ENCODE measurements around the gene COL23A1. TPM values are rescaled to one million over a fixed set of nuclear protein-coding genes. Genes with fewer than 3 reads are reported as not detected.
A peak's percentile ranks its signal among the peaks of the same experiment; 100 is the strongest.

COL23A1 gene
- total RNA-seq, 2 experiments from 2014 or later = 0.63 to 0.68 TPM

- peaks cover 64% of the 10 kb centered on the region for H3K36me3 Mint-ChIP-seq (ENCODE audit: low read depth)
These were observed 383.8 kb downstream of the COL23A1 start for GRCh38 chr5:178206166-178207101.

GRCh38 chr5:178205749-178206047 lies 384.5 kb downstream of the COL23A1 start:
- peaks cover 44% of the 10 kb centered on the region for H3K4me1 Mint-ChIP-seq (ENCODE audit: low read depth)
- ChIA-PET CTCF (interaction anchor here (0.6 to 1.8 kb wide), 5 partner anchors 10 to 130 kb away, joined by 3 to 11 read pairs (median 5); no protein-coding TSS in a partner anchor), POLR2A (interaction anchor here (0.9 to 3.9 kb wide), 3 partner anchors 10 to 29 kb away, joined by 3 to 21 read pairs (median 3); no protein-coding TSS in a partner anchor)
- no peaks in the 10 kb centered on the region for H3K9me3 Mint-ChIP-seq (ENCODE audit: insufficient read depth)
- peak overlapping the region; percentile 89 for H3K4me3 Mint-ChIP-seq
- ATAC-seq = no peak
- DNase-seq = no peak
- peak overlapping the region; percentile 85 for H3K27ac Mint-ChIP-seq
- peaks cover 2% of the 10 kb centered on the region for H3K27me3 Mint-ChIP-seq (ENCODE audit: low read depth)
- peaks cover 57% of the 10 kb centered on the region for H3K36me3 Mint-ChIP-seq (ENCODE audit: low read depth)

More at GRCh38 chr5:178206166-178207101, 383.8 kb downstream of the COL23A1 start:
- Mint-ChIP-seq H3K4me3 (peak overlapping the region; percentile 89), H3K9me3 (ENCODE audit: insufficient read depth) (no peaks in the 10 kb centered on the region), H3K27me3 (ENCODE audit: low read depth) (peaks cover 2% of the 10 kb centered on the region), H3K27ac (peak overlapping the region; percentile 85), H3K4me1 (ENCODE audit: low read depth) (peaks cover 44% of the 10 kb centered on the region)
- DNase-seq (no peak), ATAC-seq (no peak)
- ChIA-PET POLR2A (interaction anchor here (0.9 to 3.9 kb wide), 3 partner anchors 10 to 29 kb away, joined by 3 to 21 read pairs (median 3); no protein-coding TSS in a partner anchor), CTCF (interaction anchor here (0.6 to 1.8 kb wide), 5 partner anchors 10 to 131 kb away, joined by 3 to 11 read pairs (median 5); no protein-coding TSS in a partner anchor)

- peak; percentile 85 for DNase-seq
- POLR2A ChIA-PET = interaction anchor here (0.6 to 3.9 kb wide), 20 partner anchors 8 to 1418 kb away, joined by 3 to 21 read pairs (median 4); partner anchors contain the start of genes HNRNPH1, NHP2 and TMED9
- peak overlapping the region; percentile 96 for H3K4me3 Mint-ChIP-seq
- ATAC-seq = peak; percentile 60
- peaks cover 41% of the 10 kb centered on the region for H3K4me1 Mint-ChIP-seq (ENCODE audit: low read depth)
- H3K27me3 Mint-ChIP-seq (ENCODE audit: low read depth) = peaks cover 2% of the 10 kb centered on the region
- H3K27ac Mint-ChIP-seq = peak overlapping the region; percentile 85
- CTCF ChIA-PET = interaction anchor here (0.6 to 1.8 kb wide), 7 partner anchors 11 to 129 kb away, joined by 3 to 11 read pairs (median 5); no protein-coding TSS in a partner anchor
- no peaks in the 10 kb centered on the region for H3K9me3 Mint-ChIP-seq (ENCODE audit: insufficient read depth)
- peaks cover 51% of the 10 kb centered on the region for H3K36me3 Mint-ChIP-seq (ENCODE audit: low read depth)
These were observed 385.1 kb downstream of the COL23A1 start for GRCh38 chr5:178204935-178205748.

- DNase-seq (peak; percentile 96), ATAC-seq (peak; percentile 79)
- H3K36me3 Mint-ChIP-seq (ENCODE audit: low read depth) = peaks cover 43% of the 10 kb centered on the region
- peak within 1 kb of the TSS; percentile 96 for H3K4me3 Mint-ChIP-seq
- peaks cover 2% of the 10 kb centered on the region for H3K27me3 Mint-ChIP-seq (ENCODE audit: low read depth)
- H3K27ac Mint-ChIP-seq = peak within 1 kb of the TSS; percentile 99
- POLR2A ChIA-PET = interaction anchor here (0.6 to 3.9 kb wide), 22 partner anchors 9 to 1419 kb away, joined by 3 to 21 read pairs (median 4); partner anchors contain the start of genes HNRNPH1, NHP2 and TMED9
- peaks cover 38% of the 10 kb centered on the region for H3K4me1 Mint-ChIP-seq (ENCODE audit: low read depth)
- no peaks in the 10 kb centered on the region for H3K9me3 Mint-ChIP-seq (ENCODE audit: insufficient read depth)
- CTCF ChIA-PET = interaction anchor here (0.9 to 1.5 kb wide), 3 partner anchors 30 to 84 kb away, joined by 3 to 6 read pairs (median 4); no protein-coding TSS in a partner anchor
These were observed 385.8 kb downstream of the COL23A1 start, which contains the start of gene HNRNPAB for GRCh38 chr5:178204182-178204934. TSS of gene HNRNPAB (plus strand) at chr5:178204533. CDS start at chr5:178204838, 305 bp downstream.

GRCh38 chr5:178203670-178204181 lies 386.5 kb downstream of the COL23A1 start:
- no peaks in the 10 kb centered on the region for H3K9me3 Mint-ChIP-seq (ENCODE audit: insufficient read depth)

GRCh38 chr5:178202541-178202940 lies 387.7 kb downstream of the COL23A1 start:
- H3K4me3 Mint-ChIP-seq = peak overlapping the region; percentile 57
- DNase-seq (no peak), ATAC-seq (no peak)
- peaks cover 2% of the 10 kb centered on the region for H3K27me3 Mint-ChIP-seq (ENCODE audit: low read depth)
- H3K4me1 Mint-ChIP-seq (ENCODE audit: low read depth) = peaks cover 22% of the 10 kb centered on the region
- CTCF ChIA-PET = interaction anchor here (2.6 kb wide), 1 partner anchor 126 kb away, joined by 11 read pairs; no protein-coding TSS in a partner anchor
- peaks cover 26% of the 10 kb centered on the region for H3K36me3 Mint-ChIP-seq (ENCODE audit: low read depth)
- POLR2A ChIA-PET = interaction anchor here (0.7 kb wide), 1 partner anchor 27 kb away, joined by 4 read pairs; no protein-coding TSS in a partner anchor
- H3K27ac Mint-ChIP-seq = no peak overlapping the region
- H3K9me3 Mint-ChIP-seq (ENCODE audit: insufficient read depth) = no peaks in the 10 kb centered on the region

More at GRCh38 chr5:178203670-178204181, 386.5 kb downstream of the COL23A1 start:
- DNase-seq (peak; percentile 53), ATAC-seq (peak; percentile 13)
- Mint-ChIP-seq H3K4me1 (ENCODE audit: low read depth) (peaks cover 32% of the 10 kb centered on the region), H3K27ac (peak overlapping the region; percentile 99), H3K36me3 (ENCODE audit: low read depth) (peaks cover 37% of the 10 kb centered on the region), H3K4me3 (peak overlapping the region; percentile 96), H3K27me3 (ENCODE audit: low read depth) (peaks cover 2% of the 10 kb centered on the region)
- POLR2A ChIA-PET = interaction anchor here (1.0 to 3.9 kb wide), 15 partner anchors 10 to 1345 kb away, joined by 3 to 21 read pairs (median 5); partner anchors contain the start of genes NHP2 and TMED9
- CTCF ChIA-PET = interaction anchor here (0.9 to 1.5 kb wide), 3 partner anchors 31 to 83 kb away, joined by 3 to 6 read pairs (median 4); no protein-coding TSS in a partner anchor

GRCh38 chr5:178201927-178202235 lies 388.3 kb downstream of the COL23A1 start:
- Mint-ChIP-seq H3K27ac (no peak overlapping the region), H3K4me3 (no peak overlapping the region), H3K27me3 (ENCODE audit: low read depth) (peaks cover 2% of the 10 kb centered on the region), H3K36me3 (ENCODE audit: low read depth) (peaks cover 19% of the 10 kb centered on the region), H3K4me1 (ENCODE audit: low read depth) (peaks cover 16% of the 10 kb centered on the region), H3K9me3 (ENCODE audit: insufficient read depth) (no peaks in the 10 kb centered on the region)
- ChIA-PET POLR2A (no interaction called here), CTCF (interaction anchor here (2.6 kb wide), 1 partner anchor 125 kb away, joined by 11 read pairs; no protein-coding TSS in a partner anchor)
- ATAC-seq (no peak), DNase-seq (no peak)

- H3K36me3 Mint-ChIP-seq (ENCODE audit: low read depth) = peaks cover 14% of the 10 kb centered on the region
- H3K4me1 Mint-ChIP-seq (ENCODE audit: low read depth) = peaks cover 10% of the 10 kb centered on the region
- CTCF ChIA-PET = interaction anchor here (0.8 to 2.6 kb wide), 2 partner anchors 17 to 125 kb away, joined by 3 to 11 read pairs; no protein-coding TSS in a partner anchor
- DNase-seq = no peak
- no peak overlapping the region for H3K4me3 Mint-ChIP-seq
- no peak for ATAC-seq
- H3K27me3 Mint-ChIP-seq (ENCODE audit: low read depth) = peaks cover 2% of the 10 kb centered on the region
- POLR2A ChIA-PET = no interaction called here
- H3K27ac Mint-ChIP-seq = no peak overlapping the region
- no peaks in the 10 kb centered on the region for H3K9me3 Mint-ChIP-seq (ENCODE audit: insufficient read depth)
These were observed 388.8 kb downstream of the COL23A1 start for GRCh38 chr5:178201221-178201926.

GRCh38 chr5:178199581-178200434 lies 390.4 kb downstream of the COL23A1 start:
- Mint-ChIP-seq H3K27ac (no peak overlapping the region), H3K4me1 (ENCODE audit: low read depth) (peaks cover 6% of the 10 kb centered on the region), H3K36me3 (ENCODE audit: low read depth) (peaks cover 3% of the 10 kb centered on the region), H3K4me3 (no peak overlapping the region), H3K9me3 (ENCODE audit: insufficient read depth) (no peaks in the 10 kb centered on the region), H3K27me3 (ENCODE audit: low read depth) (peaks cover 2% of the 10 kb centered on the region)
- ChIA-PET POLR2A (no interaction called here), CTCF (interaction anchor here (2.6 kb wide), 1 partner anchor 123 kb away, joined by 11 read pairs; no protein-coding TSS in a partner anchor)
- DNase-seq (no peak), ATAC-seq (no peak)

Measured in activated CD8-positive, alpha-beta T cell treated with anti-CD3 and anti-CD28 coated beads, Interleukin-2, amount 10 ng/mL, durations not matched to agents 7 days and 5 days (primary cell).